Measurements from ENCODE around the gene KCNJ2.

GRCh38 chr17:70168977-70169708 lies at the start of gene KCNJ2:
- TF ChIP-seq NR2C2 (CRISPR knock-in tag; IDR thresholded peaks at IDR 0.05) (no peak), JUN (CRISPR knock-in tag; IDR thresholded peaks at IDR 0.05) (peak; percentile 30; the same call in 1 of the 2 replicates), GTF2I (CRISPR knock-in tag; conservative IDR thresholded peaks at IDR 0.05) (no peak), NFE2L1 (CRISPR knock-in tag; IDR thresholded peaks at IDR 0.05) (no peak), CBFB (CRISPR knock-in tag; IDR thresholded peaks at IDR 0.05; ENCODE audit: low read depth) (no peak), TP53 (CRISPR knock-in tag; IDR thresholded peaks at IDR 0.05) (no peak), FOXJ3 (CRISPR knock-in tag; IDR thresholded peaks at IDR 0.05; ENCODE audit: borderline replicate concordance) (no peak), ESRRA (CRISPR knock-in tag; IDR thresholded peaks at IDR 0.05; ENCODE audit: borderline replicate concordance) (no peak)
- TF ChIP-seq, protein P1, sequence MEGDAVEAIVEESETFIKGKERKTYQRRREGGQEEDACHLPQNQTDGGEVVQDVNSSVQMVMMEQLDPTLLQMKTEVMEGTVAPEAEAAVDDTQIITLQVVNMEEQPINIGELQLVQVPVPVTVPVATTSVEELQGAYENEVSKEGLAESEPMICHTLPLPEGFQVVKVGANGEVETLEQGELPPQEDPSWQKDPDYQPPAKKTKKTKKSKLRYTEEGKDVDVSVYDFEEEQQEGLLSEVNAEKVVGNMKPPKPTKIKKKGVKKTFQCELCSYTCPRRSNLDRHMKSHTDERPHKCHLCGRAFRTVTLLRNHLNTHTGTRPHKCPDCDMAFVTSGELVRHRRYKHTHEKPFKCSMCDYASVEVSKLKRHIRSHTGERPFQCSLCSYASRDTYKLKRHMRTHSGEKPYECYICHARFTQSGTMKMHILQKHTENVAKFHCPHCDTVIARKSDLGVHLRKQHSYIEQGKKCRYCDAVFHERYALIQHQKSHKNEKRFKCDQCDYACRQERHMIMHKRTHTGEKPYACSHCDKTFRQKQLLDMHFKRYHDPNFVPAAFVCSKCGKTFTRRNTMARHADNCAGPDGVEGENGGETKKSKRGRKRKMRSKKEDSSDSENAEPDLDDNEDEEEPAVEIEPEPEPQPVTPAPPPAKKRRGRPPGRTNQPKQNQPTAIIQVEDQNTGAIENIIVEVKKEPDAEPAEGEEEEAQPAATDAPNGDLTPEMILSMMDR (IDR thresholded peaks at IDR 0.05): no peak

All from WTC11 (cell line).